NCI-H2171 (cell line): ENCODE data around the gene RBL1.
"Not testable (repeated sequence)": the region's sequence is repeated elsewhere in the genome, so short reads cannot be mapped to it uniquely, and the experiment has no call there.

Source experiments
- DNase-seq: peaks from one replicate; lab custom pipeline; 2025; lab: John Stamatoyannopoulos, UW

Gene RBL1

GRCh38 chr20:37072293-37073196, 23.3 kb downstream of the RBL1 start:
- no peak for DNase-seq

GRCh38 chr20:37071481-37071911, 24.3 kb downstream of the RBL1 start:
- no peak for DNase-seq

- DNase-seq = not testable (repeated sequence)
Observed at GRCh38 chr20:37069563-37069962, 26.2 kb downstream of the RBL1 start.

- no peak for DNase-seq
Observed at GRCh38 chr20:37066168-37066567, 29.6 kb downstream of the RBL1 start.

GRCh38 chr20:37055276-37055675, 40.5 kb downstream of the RBL1 start:
- no peak for DNase-seq

GRCh38 chr20:37053230-37053950, 42.4 kb downstream of the RBL1 start:
- DNase-seq = no peak

- no peak for DNase-seq
Observed at GRCh38 chr20:37042986-37043972, 52.5 kb downstream of the RBL1 start.

- DNase-seq = not testable (repeated sequence)
Observed at GRCh38 chr20:37039366-37039765, 56.4 kb downstream of the RBL1 start.

GRCh38 chr20:37032077-37032476, 63.7 kb downstream of the RBL1 start:
- DNase-seq = no peak

GRCh38 chr20:37020636-37021035, 75.2 kb downstream of the RBL1 start:
- no peak for DNase-seq

GRCh38 chr20:37012631-37013030, 83.2 kb downstream of the RBL1 start:
- DNase-seq = not testable (repeated sequence)

- not testable (repeated sequence) for DNase-seq
Observed at GRCh38 chr20:37011858-37012257, 83.9 kb downstream of the RBL1 start.

GRCh38 chr20:37011147-37011546, 84.7 kb downstream of the RBL1 start:
- DNase-seq = no peak

- DNase-seq = no peak
Observed at GRCh38 chr20:37007898-37008649, 87.7 kb downstream of the RBL1 start.

GRCh38 chr20:37005062-37005942, 90.5 kb downstream of the RBL1 start:
- not testable (repeated sequence) for DNase-seq

- DNase-seq = not testable (repeated sequence)
Observed at GRCh38 chr20:37001634-37002033, 94.2 kb downstream of the RBL1 start.

GRCh38 chr20:37000171-37000570, 95.6 kb downstream of the RBL1 start:
- DNase-seq = not testable (repeated sequence)

GRCh38 chr20:36998652-36999051, 97.1 kb downstream of the RBL1 start:
- no peak for DNase-seq

GRCh38 chr20:36997121-36997520, 98.7 kb downstream of the RBL1 start:
- no peak for DNase-seq

- DNase-seq = not testable (repeated sequence)
Observed at GRCh38 chr20:36994221-36994620, 101.6 kb downstream of the RBL1 start.
